Posterior vena cava (tissue), 2 donors: ENCODE data around the gene MMS19. TPM values are rescaled to one million over a fixed set of nuclear protein-coding genes. Genes with fewer than 3 reads are reported as not detected.
"Not testable (repeated sequence)": the region's sequence is repeated elsewhere in the genome, so short reads cannot be mapped to it uniquely, and the experiment has no call there.

ENCODE experiments used
- DNase-seq: peaks from one replicate; pipeline ENCODE4 v3.0.0-alpha.2; 2020; ENCODE audit warnings: low spot score
- intact Hi-C, 2 donors: fragments of 100-400 bp; cut with DNase I; formaldehyde crosslinking; loops; one replicate each; pipeline versions ENCODE4 v1.14.1 to v1.14.2; 2022 to 2023
- total RNA-seq, 2 donors: library from RNA; stranded (reverse); fragmentation: NEBNext Ultra II Directional; extraction: Animal tissue kit (Norgen Biotek cat#: 25700); gene quantifications; one replicate each; pipeline ENCODE4 v1.2.1, GENCODE V29; 2021
- donor health status: DM: yes; HTN: yes; CAD: no.
- donor health status: DM: yes; HTN: yes; CAD: no.

The MMS19 gene
- total RNA-seq, 2 donors from 2014 or later: 29.5 to 32.1 TPM

GRCh38 chr10:97508342-97508741 is 10.1 kb upstream of the MMS19 start:
- intact Hi-C loops: no loop called here

GRCh38 chr10:97506199-97506991 is 8.2 kb upstream of the MMS19 start:
- intact Hi-C loops: no loop called here
- no peak for DNase-seq

More at GRCh38 chr10:97508342-97508741, 10.1 kb upstream of the MMS19 start:
- DNase-seq: no peak

GRCh38 chr10:97505152-97505551 is 6.9 kb upstream of the MMS19 start:
- intact Hi-C loops: no loop called here

GRCh38 chr10:97503406-97503805 is 5.2 kb upstream of the MMS19 start:
- intact Hi-C loops: no loop called here

More at GRCh38 chr10:97505152-97505551, 6.9 kb upstream of the MMS19 start:
- no peak for DNase-seq

GRCh38 chr10:97502916-97503315 is 4.7 kb upstream of the MMS19 start:
- DNase-seq: no peak
- intact Hi-C loops: no loop called here

More at GRCh38 chr10:97503406-97503805, 5.2 kb upstream of the MMS19 start:
- no peak for DNase-seq

GRCh38 chr10:97500297-97500575 is 2.0 kb upstream of the MMS19 start:
- intact Hi-C loops: no loop called here

GRCh38 chr10:97499561-97500296 is 1.5 kb upstream of the MMS19 start:
- peak; percentile 94 for DNase-seq
- intact Hi-C loops: no loop called here

More at GRCh38 chr10:97500297-97500575, 2.0 kb upstream of the MMS19 start:
- no peak for DNase-seq

- DNase-seq: peak; percentile 88
- intact Hi-C loops: no loop called here
Measured at GRCh38 chr10:97498841-97499560, 779 bp upstream of the MMS19 start, which contains the start of gene UBTD1. TSS of gene UBTD1 (plus strand) at chr10:97498924. CDS start at chr10:97499204, 280 bp downstream.

- intact Hi-C loops: no loop called here
- DNase-seq: peak; percentile 95
Measured at GRCh38 chr10:97497572-97498075, 598 bp downstream of the MMS19 start.

- DNase-seq: no peak
- intact Hi-C loops: no loop called here
Measured at GRCh38 chr10:97494863-97495506, 3.2 kb downstream of the MMS19 start.

GRCh38 chr10:97494151-97494550 is 4.1 kb downstream of the MMS19 start:
- DNase-seq: no peak
- intact Hi-C loops: no loop called here

GRCh38 chr10:97490592-97490991 is 7.6 kb downstream of the MMS19 start:
- DNase-seq: no peak
- intact Hi-C loops: no loop called here

- intact Hi-C loops: no loop called here
- DNase-seq: no peak
Measured at GRCh38 chr10:97485647-97486281, 12.5 kb downstream of the MMS19 start.

- no peak for DNase-seq
- intact Hi-C loops: no loop called here
Measured at GRCh38 chr10:97483921-97484320, 14.3 kb downstream of the MMS19 start.

GRCh38 chr10:97483506-97483905 is 14.7 kb downstream of the MMS19 start:
- DNase-seq: no peak
- intact Hi-C loops: no loop called here

- intact Hi-C loops: no loop called here
Measured at GRCh38 chr10:97482381-97482780, 15.8 kb downstream of the MMS19 start.

GRCh38 chr10:97481071-97481470 is 17.2 kb downstream of the MMS19 start:
- DNase-seq: no peak
- intact Hi-C loops: no loop called here

More at GRCh38 chr10:97482381-97482780, 15.8 kb downstream of the MMS19 start:
- no peak for DNase-seq

GRCh38 chr10:97479939-97480338 is 18.3 kb downstream of the MMS19 start:
- intact Hi-C loops: no loop called here
- no peak for DNase-seq

GRCh38 chr10:97479410-97479809 is 18.8 kb downstream of the MMS19 start:
- DNase-seq, intact Hi-C loops: not testable (repeated sequence)
